Hematopoietic multipotent progenitor cell treated with erythropoietin and hydrocortisone succinate and interleukin-3 and kit ligand, for 6 days (in vitro differentiated cells): ENCODE measurements around the gene PPP4R4.

Experiments
- DNase-seq: peaks from one replicate; pipeline ENCODE4 v3.0.0-alpha.2; 2015

PPP4R4 gene

DNA sequence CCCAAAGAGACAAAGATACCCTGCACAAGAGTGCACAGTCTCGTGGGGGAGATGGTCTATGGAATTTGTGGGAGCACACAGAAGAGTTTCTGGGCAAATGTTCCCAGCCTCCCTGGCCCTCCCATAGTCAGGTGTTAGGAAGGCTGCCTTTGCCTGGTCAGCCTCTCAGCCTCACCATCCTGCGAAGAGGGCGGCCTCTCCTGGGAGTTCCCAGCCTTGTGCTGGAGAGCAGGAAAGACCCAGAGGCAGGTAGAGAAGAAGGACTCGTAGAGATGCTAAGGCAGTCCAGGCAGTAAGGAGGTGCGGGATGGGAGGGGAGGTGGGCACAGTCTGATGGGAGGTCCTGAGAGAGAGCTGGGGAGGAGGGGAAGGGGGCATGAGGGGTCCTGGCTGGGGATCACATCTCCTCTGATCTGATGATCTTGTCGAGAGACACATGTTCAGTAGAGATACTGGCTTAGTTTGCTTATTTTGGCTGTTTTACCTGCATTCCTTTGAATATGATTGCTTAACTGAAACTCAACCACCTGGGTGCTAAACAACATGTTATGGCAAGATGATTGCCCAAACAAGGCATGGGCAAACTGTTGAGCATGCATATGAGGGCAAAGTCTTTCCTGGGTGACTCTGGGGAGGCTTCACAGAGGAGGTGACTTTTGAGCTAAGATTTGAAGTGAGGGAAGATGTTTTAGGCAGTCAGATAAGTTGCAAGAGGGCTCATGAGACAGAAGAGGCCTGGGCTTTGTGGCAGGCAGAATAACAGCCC, 138.5 kb downstream of the PPP4R4 start:
- no peak for DNase-seq

DNA sequence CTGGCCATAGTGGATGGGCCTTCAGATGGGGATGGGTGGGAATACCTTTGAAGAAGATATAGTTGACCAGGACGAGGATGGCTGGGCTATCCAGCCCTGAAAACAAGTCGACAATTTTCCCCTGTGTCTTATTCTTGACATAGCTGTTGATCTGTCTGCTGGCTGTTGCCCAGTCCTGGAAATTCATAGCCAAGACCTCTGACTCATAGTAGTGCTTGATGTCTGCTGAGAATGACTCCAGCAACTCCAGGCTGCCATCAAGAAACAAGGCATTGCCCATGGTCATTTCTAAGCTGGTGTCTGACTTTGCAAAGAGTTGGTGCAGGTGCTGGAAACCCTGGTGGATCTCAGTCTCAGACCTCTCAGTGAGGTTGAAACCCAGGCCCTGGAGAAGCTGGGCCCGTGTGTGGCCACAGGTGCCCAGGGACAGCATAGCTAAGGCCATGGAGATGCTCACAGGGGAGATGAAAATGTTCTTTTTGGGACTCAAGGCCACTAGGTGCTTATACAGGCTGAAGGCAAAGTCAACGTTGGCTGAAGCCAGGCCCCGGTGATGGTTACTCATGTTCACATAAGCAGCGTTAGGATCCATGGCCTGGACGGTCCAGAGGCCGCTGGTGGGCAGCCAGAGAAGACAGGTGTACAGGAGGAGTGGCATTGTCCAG, 140.0 kb downstream of the PPP4R4 start:
- no peak for DNase-seq

DNA sequence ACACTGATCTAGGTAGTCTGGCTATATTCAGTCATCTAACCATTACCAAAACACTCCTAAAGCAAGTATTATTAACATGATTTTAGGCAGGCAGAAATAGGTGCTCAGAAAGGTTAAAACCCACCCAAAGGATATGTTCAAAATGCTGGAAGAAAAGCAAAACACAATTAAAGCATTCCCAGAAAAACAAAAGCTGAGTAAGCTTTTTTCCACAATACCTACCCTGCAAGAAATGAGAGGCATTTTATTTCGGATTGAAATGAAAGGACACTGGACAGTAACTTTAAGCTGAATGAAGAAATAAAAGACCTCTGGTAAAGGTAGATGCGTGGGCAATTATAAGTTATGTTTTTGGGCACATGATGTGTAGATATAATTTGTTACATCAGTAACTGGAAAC, 140.8 kb downstream of the PPP4R4 start:
- no peak for DNase-seq

DNA sequence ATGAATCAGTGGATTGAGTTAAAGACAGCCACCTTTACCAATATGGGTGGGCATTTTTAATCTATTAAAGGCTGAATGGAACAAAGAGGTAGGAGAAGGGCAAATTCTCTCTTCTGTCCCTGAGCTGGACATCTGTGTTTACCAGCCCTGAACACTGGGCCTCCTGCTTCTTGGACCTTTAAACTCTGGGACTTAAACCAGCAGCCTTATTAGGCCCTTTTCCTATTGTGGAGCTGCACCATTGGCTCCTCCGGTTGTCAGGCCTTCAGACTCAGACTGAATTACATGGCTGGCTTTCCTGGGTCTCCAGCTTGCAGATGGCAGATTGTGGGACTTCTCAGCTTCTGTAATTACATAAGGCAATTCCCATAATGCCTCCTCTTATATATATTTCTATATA, 142.6 kb downstream of the PPP4R4 start:
- no peak for DNase-seq

DNA sequence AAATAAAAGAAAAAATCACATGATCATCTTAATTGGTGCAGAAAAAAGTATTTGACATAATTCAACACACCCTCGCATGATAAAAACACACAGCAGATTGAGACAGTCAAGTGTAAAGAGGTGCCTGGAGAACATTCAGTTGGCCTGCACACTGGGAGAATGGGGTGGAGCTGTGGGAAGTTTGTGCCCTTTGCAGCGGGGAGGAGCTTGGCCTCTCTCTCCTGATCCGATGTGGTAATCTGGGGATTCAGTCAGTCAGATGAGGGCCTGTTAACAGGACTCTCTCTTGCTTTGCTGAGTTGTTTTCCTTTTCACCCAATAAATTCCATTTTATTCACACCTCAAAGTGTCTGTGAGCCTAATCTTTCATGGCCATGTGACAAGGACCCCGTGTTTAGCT, 143.1 kb downstream of the PPP4R4 start:
- DNase-seq: no peak

DNA sequence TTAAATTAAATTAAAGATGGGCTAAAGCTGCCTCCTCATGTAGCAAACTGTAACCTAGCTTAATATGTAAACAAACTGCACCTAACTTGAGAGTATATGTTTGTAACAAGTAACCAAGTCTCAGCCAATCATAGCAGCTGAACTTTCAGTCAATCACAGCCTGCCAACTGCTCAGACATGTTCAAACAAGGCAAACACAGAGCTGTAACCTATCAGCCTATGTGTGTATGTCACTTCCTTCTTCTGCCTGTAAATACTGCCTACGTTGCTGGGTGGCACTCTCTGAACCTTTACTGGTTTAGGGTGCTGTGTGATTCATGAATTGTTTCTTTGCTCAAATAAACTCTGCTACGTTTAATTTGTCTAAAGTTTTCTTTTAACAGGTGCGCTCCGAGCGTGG, 146.1 kb downstream of the PPP4R4 start:
- no peak for DNase-seq

DNA sequence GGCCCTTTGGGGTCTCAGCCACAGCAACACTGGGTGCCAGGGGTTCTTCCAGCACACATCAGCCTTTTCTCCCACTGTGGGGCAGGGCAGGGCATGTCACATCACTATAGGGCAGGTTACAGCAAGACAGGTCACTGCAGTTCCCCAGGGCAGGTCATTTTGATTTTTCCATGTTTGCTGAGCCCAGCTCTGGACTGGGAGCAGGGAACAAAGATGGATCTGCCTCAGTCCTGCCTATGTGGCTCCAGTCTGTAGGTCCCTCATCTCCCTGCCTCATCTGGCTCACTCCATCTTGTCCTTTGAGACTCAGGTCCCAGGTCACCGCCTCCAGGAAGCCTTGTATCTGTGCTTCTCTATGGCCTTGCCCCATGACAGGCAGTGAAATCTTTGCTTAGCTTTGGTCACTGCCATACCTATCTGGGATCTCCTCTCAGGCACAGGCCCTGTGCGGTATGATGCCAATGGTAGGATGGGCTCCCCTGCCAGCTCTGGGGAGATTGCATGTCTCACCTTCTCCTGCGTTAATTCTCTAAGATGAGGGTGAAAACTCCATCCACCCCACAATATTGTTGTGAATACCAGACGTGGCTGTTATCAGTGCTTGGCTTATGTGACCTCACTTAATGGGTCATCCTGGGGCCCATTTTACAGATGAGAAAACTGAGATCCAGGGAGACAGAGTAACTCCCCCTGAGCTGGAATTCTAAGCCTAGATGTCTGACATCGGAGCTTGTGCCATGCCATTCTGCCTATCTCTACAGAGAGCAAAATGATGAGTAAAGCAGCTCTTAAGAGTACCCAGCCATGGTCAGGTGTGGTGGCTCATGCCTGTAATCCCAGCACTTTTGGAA, 147.5 kb downstream of the PPP4R4 start:
- DNase-seq: no peak

DNA sequence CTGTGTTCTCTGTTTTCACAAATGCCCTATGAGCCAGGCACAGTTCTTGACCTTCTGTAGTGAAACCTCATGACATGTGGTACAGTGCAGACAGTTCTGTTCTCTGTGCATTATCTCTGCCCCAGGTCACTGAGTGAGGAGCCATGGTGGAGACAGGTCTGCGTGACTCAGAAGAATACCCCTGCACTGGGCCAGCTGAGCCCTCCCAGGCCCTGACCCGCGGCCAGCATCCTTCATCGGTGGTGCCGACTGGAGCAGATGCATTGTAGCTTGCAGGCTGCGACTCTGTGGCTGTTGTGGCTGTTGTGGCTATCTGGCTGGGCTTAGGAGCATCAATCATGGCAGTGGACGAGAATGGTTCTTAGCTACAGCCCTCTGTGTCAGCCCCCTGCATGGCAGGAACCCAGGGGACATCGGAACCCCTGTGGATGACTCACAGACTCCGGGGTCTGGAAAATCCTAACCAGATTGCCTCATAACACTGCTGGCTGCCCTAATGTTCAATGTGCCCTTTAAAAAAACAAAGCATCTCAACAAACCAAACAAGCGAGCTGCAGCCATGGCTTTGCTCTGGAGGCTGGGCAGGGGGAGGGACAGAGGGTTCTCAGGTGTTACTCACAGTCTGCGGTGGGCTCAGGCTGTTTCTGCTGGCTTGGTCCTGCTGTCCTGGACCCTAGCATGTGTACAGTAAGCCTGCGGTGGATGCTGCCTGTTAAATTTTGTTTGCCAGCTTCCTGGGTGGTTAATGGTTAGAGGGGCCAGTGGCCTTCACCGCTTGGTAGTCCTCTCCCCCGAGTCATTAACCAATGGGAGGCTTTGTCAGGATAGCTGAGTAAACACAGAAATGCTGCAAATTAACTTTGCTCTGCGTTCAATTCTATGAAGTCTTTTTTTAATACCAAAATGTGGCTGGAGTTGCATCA, 148.8 kb downstream of the PPP4R4 start, which contains the start of gene SERPINA6:
Gene SERPINA6 (minus strand): TSS at position 689 of the 923 bp plus-strand sequence. CDS start 8,688 bp downstream, outside the sequence.
- no peak for DNase-seq

DNA sequence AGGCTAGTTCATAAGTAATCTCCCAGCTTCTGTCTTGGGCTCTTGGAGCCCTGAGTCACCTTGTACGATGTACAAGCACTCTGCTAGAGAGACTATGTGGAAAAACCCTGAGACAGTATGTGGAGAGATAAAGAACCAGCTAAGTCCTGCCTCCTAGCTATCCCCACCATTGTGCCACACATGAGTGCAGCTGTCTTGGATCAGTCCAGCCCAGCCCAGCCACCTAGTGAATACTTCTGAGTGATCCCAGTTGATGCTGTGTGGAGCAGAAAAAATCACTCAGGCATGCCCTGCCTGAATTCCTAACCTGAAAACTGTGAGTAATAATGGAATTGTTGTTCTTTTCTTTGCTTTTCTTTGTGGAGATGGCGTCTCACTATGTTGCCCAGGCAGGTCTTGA, 154.1 kb downstream of the PPP4R4 start:
- no peak for DNase-seq
